GM12872 (cell line): Measurements from ENCODE around the gene CNPPD1.

Source experiments
- TF ChIP-seq, protein P1 (sequence below): IDR thresholded peaks from 3 replicates; pipeline ENCODE4 v1.5.1; 2011; ENCODE audit warnings: low read depth, mild to moderate bottlenecking, low read length, moderate library complexity; ENCODE audit not compliant: insufficient read depth

CNPPD1 gene

DNA sequence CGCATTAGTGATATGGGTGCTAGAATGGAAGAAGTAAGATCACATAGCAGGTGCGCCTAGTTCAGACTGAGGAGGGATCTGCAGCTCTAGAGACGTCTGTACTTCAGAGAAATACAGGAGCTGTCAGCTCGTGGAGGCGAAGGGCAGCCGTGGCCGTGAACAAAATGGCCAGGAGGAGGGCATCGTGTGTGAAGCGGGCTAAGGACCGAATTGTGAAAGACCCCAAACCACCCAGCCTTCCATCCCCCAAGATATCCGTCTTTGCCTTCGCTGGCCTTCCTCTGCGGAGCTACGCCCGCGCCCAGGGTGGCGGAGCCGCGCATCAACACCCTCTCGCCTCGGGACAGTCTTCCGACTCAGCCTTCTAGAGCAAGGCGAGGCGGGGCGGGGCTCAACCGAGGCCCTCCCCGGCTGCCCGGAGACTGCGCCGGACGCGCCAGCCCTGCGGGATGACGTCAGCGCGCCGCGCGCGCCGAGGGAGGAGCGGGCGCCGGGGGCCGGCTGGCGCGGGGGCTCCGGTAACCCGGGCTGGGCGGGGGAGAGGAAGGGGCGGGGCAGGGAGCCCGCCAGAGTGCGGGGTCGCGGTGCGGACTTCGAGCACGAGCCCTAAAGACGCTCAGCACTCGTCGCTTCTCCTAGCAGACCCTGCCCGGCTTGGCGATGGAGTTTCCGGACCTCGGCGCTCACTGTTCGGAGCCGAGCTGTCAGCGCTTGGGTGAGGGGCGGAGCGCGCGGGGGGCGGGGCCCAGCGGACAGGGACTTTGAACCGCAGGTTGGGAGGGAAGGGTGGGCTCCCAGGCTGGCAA lies 29.8 kb upstream of the CNPPD1 start, which contains the start of gene ZFAND2B:
Gene ZFAND2B, plus strand, starts transcription at position 455 of the 806 bp plus-strand sequence. Its CDS starts 206 bp downstream, at position 661.
- TF ChIP-seq, protein P1, sequence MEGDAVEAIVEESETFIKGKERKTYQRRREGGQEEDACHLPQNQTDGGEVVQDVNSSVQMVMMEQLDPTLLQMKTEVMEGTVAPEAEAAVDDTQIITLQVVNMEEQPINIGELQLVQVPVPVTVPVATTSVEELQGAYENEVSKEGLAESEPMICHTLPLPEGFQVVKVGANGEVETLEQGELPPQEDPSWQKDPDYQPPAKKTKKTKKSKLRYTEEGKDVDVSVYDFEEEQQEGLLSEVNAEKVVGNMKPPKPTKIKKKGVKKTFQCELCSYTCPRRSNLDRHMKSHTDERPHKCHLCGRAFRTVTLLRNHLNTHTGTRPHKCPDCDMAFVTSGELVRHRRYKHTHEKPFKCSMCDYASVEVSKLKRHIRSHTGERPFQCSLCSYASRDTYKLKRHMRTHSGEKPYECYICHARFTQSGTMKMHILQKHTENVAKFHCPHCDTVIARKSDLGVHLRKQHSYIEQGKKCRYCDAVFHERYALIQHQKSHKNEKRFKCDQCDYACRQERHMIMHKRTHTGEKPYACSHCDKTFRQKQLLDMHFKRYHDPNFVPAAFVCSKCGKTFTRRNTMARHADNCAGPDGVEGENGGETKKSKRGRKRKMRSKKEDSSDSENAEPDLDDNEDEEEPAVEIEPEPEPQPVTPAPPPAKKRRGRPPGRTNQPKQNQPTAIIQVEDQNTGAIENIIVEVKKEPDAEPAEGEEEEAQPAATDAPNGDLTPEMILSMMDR, result no peak

DNA sequence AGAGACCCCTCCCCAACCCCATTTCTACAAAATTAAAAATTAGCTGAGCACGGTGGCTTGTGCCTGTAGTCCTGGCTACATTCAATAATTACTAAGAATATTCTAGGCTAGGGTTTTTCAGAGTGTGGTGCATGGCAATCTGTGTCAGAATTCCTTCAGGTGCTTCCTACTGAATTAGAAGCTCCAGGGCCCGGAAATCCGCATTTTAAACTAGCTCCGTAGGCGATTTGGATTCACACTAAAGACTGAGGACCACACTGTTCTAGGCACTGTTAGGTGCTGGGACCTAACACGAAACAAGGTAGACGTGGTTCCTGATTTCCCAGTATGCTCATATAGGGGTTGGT lies 29.2 kb upstream of the CNPPD1 start:
- TF ChIP-seq, protein P1, result no peak

DNA sequence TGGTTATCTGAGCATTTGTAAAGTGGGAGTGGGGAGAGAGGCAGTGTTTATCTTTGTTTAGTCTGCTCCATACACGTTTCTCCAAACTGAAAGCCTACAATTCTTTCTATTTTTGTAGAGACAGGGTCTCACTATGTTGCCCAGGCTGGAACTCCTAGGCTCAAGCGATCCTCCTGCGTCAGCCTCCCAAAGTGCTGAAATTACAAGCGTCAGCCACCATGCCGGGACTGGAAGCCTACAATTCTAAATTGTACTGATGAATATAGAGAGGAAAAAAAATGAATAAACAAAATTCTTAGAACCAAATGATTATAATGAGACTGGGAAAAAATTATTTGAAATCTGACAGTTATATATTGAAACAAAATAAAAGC lies 28.4 kb upstream of the CNPPD1 start:
- TF ChIP-seq, protein P1, result no peak

DNA sequence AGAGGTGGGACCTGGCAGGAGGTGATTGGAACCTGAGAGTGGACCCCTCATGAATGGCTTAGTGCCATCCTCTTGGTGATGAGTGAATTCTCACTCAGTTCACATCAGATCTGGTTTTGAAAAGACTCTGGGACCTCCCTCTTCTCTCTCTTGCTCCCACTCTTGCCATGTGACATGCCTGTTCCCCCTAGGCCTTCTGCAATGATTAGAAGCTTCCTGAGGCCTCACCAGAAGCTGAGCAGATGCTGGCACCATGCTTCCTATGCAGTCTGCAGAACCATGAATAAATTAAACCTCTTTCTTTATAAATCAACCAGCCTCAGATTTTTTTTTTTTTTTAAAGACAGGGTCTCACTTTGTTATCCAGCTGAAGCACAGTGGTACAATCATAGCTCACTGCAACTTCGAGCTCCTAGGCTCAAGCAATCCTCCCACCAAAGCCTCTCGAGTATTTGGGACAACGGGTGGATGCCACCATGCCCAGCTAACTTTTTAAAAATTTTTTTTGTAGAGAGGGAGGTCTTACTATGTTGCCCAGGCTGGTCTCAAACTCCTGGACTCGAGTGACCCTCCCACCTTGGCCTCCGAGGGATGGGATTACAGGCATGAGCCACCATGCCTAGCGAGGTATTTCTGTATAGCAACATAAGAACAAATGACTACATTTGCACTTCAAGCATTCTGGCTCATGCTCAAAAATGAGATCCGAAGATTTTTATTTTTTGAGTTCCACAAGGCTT lies 27.9 kb upstream of the CNPPD1 start:
- TF ChIP-seq, protein P1, result no peak

DNA sequence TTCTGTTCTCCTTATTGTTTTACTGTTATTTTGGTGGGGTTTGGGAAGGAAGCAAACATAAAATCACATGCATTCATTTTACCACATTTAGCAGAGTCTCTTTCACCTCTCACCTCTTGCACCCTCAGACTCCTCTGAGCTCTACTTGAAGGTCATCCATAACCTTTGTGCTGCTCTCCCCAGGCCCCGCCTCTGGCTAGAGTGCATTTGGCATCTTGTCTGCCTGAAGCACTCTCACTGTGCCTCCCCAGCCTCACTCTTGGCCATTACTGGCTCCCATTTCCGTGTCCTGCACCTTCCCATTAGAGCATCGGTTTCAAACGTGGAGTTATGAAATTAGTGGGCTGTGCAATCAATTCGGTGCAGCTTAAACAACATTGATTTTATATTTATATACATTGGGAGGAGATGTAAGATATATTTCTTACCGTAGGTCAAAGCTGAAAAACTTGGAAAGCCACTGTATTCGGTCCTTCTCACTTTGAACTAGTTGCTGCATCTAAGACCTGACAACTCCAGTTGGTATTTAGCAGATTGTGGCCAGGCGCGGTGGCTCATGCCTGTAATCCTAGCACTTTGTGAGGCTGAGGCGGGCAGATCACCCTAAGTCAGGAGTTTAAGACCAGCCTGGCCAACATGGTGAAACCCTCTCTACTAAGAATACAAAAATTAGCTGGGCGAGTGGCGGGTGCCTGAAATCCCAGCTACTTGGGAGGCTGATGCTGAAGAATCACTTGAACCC lies 22.9 kb upstream of the CNPPD1 start:
- TF ChIP-seq, protein P1, result no peak

DNA sequence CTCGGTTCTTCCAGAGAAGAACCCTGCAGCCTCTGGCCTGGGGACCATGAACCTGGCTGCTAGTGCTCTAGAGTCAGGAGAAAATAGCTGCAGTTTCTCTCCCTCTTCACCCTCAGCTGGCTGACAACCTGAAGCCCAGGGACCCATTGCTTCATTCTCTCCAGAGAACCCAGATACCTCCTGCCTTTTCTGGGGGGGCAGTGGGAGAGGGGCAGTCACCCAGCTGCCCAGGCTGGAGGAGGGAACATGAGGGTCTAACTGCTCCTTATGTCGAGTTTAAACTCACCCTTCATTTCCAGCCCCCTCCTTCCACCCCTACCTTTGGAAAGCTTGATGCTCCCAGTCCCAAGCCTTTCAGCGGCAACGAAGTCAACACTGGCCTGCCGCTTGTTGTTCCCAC lies 22.2 kb upstream of the CNPPD1 start:
- TF ChIP-seq, protein P1, result no peak

DNA sequence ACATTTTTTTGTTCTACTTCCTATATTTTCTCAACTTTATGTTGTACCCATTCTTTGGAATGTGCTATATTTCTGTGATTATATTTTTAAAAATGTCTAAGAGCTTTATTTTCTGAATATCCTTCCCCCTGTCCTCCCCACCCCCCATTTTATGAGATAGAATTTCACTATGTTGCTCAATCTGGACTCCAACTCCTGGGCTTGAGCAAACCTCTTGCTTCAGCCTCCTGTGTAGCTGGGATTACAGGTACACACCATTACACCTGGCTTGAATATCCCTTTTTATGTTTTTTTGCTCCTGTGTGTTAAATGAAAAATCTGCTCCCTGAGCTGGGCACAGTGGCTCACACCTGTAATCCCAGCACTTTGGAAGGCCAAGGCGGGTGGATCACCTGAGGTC lies 20.7 kb upstream of the CNPPD1 start:
- TF ChIP-seq, protein P1, result no peak
